NK-92 treated with Interleukin-12 subunit alpha and Interleukin-12 subunit beta, amount 100 ng/mL, for 24 hours (cell line): ENCODE results near the gene ERI3.

Source experiments
- DNase-seq: peaks from one replicate; lab custom pipeline; 2025; lab: John Stamatoyannopoulos, UW

ERI3 gene

GRCh38 chr1:44315521-44315920, 39.5 kb downstream of the ERI3 start:
- DNase-seq, result no peak

- no peak for DNase-seq
These were observed 40.6 kb downstream of the ERI3 start for GRCh38 chr1:44314452-44314851.

- DNase-seq, result no peak
These were observed 41.7 kb downstream of the ERI3 start for GRCh38 chr1:44313265-44313918.

GRCh38 chr1:44312399-44313196, 42.5 kb downstream of the ERI3 start:
- no peak for DNase-seq

GRCh38 chr1:44310006-44310405, 45.1 kb downstream of the ERI3 start:
- DNase-seq, result no peak

GRCh38 chr1:44305962-44306422, 49.1 kb downstream of the ERI3 start:
- no peak for DNase-seq

GRCh38 chr1:44303532-44303931, 51.5 kb downstream of the ERI3 start:
- no peak for DNase-seq

- DNase-seq, result no peak
These were observed 52.5 kb downstream of the ERI3 start for GRCh38 chr1:44302541-44302940.

- no peak for DNase-seq
These were observed 53.6 kb downstream of the ERI3 start for GRCh38 chr1:44301442-44301841.

- DNase-seq, result no peak
These were observed 54.2 kb downstream of the ERI3 start for GRCh38 chr1:44300852-44301251.

- no peak for DNase-seq
These were observed 57.2 kb downstream of the ERI3 start for GRCh38 chr1:44297695-44298400.

- no peak for DNase-seq
These were observed 58.3 kb downstream of the ERI3 start for GRCh38 chr1:44296806-44297205.

- no peak for DNase-seq
These were observed 59.0 kb downstream of the ERI3 start for GRCh38 chr1:44296086-44296485.

GRCh38 chr1:44294588-44295007, 60.5 kb downstream of the ERI3 start:
- DNase-seq, result no peak

- DNase-seq, result no peak
These were observed 61.2 kb downstream of the ERI3 start for GRCh38 chr1:44293761-44294315.

- DNase-seq, result no peak
These were observed 62.4 kb downstream of the ERI3 start for GRCh38 chr1:44292651-44293050.

- DNase-seq, result no peak
These were observed 64.6 kb downstream of the ERI3 start for GRCh38 chr1:44290250-44291094.

GRCh38 chr1:44289530-44289929, 65.5 kb downstream of the ERI3 start:
- no peak for DNase-seq

GRCh38 chr1:44288883-44289282, 66.2 kb downstream of the ERI3 start:
- no peak for DNase-seq

- no peak for DNase-seq
These were observed 70.9 kb downstream of the ERI3 start for GRCh38 chr1:44284184-44284583.

- no peak for DNase-seq
These were observed 71.4 kb downstream of the ERI3 start for GRCh38 chr1:44283524-44284173.
